ENCODE data around the gene STAT5B. TPM values are rescaled to one million over a fixed set of nuclear protein-coding genes. Genes with fewer than 3 reads are reported as not detected.
"Not testable (repeated sequence)": the region's sequence is repeated elsewhere in the genome, so short reads cannot be mapped to it uniquely, and the experiment has no call there.

The STAT5B gene
- total RNA-seq, 1 experiment from 2014 or later: 24.3 TPM

DNA sequence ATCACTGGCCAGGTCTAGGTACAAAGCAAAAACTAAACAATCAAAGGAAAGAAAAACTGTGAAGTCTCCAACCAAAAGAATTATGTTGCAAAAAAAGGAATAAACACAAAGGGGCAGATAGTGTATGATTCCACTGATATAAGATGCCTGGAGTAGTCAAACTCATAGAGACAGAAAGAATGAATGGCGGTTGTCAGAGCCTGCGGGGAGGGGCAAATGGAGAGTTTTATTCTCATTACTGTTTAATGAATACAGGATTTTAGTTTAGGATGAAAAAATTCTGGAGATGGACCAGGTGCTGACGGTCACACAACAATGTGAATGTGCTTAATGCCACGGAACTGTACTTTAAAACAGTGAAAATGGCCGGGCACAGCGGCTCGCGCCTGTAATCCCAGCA lies 20.7 kb downstream of the STAT5B start:
- H3K36me3 ChIP-seq: no peaks in the 10 kb centered on the region
- no peaks in the 10 kb centered on the region for H3K9me3 ChIP-seq
- H3K27me3 ChIP-seq: no peaks in the 10 kb centered on the region
- H3K4me3 ChIP-seq: no peak overlapping the region
- DNase-seq: no peak

DNA sequence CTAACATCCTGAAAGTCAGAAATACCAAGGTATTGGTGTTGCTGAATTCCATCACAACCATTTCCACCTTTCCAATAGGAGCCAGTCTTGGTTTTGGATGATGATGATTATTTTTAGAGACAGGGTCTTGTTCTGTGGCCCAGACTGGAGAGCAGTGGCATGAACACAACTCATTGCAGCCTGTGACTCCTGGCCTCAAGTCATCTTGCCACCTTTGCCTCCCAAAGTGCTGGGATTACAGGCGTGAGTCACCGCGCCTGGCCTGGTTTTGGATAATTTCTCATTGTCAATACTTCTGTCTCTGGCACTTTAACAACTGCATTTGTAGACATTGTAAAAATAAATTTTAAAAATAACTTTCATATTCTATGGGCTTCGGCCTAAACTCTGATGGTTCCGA lies 22.6 kb downstream of the STAT5B start:
- peak; percentile 44 for DNase-seq
- Histone ChIP-seq H3K9me3 (no peaks in the 10 kb centered on the region), H3K27me3 (no peaks in the 10 kb centered on the region), H3K4me3 (no peak overlapping the region), H3K36me3 (no peaks in the 10 kb centered on the region)

GRCh38 chr17:42252597-42253550 lies 23.3 kb downstream of the STAT5B start:
- DNase-seq: no peak
- H3K27me3 ChIP-seq: no peaks in the 10 kb centered on the region
- H3K4me3 ChIP-seq: no peak overlapping the region
- no peaks in the 10 kb centered on the region for H3K9me3 ChIP-seq
- no peaks in the 10 kb centered on the region for H3K36me3 ChIP-seq

GRCh38 chr17:42251115-42251514 lies 25.1 kb downstream of the STAT5B start:
- Histone ChIP-seq H3K36me3 (no peaks in the 10 kb centered on the region), H3K27me3 (no peaks in the 10 kb centered on the region)
- DNase-seq: no peak

DNA sequence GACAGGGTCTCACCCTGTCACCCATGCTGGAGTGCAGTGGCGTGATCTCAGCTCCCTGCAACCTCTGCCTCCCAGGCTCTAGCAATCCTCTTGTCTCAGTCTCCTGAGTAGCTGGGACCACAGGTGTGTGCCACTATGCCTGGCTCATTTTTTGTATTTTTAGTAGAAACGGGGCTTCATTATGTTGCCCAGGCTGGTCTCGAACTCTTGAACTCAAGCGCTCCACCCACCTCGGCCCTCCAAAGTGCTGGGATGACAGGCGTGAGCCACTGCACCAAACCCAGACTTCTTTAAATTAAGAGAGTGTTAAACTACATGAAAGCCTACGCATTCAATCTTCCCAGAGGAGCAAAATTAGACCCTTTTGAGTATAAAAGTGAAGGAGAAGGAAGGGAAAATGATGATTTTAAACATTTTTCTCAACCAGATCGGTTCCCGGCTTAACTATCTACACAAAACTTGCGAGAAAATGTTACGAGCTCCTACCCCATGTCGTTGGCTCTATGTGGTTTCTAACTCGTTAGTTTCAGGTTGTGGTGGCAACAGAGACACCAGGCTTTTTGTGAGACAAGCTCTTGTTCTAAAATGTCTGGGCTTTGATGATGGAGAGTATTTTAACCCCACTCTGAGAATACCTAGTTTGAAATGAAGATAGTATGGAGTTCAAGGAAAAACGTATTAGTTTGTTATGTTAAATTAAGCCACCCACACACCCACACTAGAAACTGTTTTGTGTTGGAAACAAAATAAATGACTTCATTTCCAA lies 26.3 kb downstream of the STAT5B start:
- Histone ChIP-seq H3K36me3 (no peaks in the 10 kb centered on the region), H3K27me3 (no peaks in the 10 kb centered on the region), H3K9me3 (peaks cover 5% of the 10 kb centered on the region; the same call in 1 of the 2 replicates), H3K4me3 (no peak overlapping the region)
- no peak for DNase-seq

More at GRCh38 chr17:42251115-42251514, 25.1 kb downstream of the STAT5B start:
- Histone ChIP-seq H3K4me3 (no peak overlapping the region), H3K9me3 (peaks cover 5% of the 10 kb centered on the region; the same call in 1 of the 2 replicates)

- DNase-seq: no peak
- H3K27me3 ChIP-seq: no peaks in the 10 kb centered on the region
- H3K9me3 ChIP-seq: peaks cover 5% of the 10 kb centered on the region; the same call in 1 of the 2 replicates
- no peaks in the 10 kb centered on the region for H3K36me3 ChIP-seq
- H3K4me3 ChIP-seq: no peak overlapping the region
These were observed 27.6 kb downstream of the STAT5B start for GRCh38 chr17:42248351-42249179.

DNA sequence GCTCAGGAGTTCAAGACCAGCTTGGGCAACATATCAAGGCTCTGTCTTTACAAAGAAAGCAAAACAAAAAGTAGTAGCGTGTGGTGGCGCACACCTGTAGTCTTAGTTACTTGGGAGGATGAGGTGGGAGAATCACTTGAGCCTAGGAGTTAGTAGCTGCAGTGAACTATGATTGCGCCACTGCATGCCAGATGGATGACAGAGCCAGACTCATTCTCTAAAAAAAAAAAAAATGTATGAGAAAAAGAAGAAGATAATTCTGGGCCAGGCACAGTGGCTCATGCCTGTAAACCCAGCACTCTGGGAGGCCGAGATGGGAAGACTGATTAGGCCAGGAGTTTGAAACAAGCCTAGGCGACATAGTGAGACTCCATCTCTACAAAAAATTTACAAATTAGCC lies 28.5 kb downstream of the STAT5B start:
- H3K36me3 ChIP-seq: no peaks in the 10 kb centered on the region
- H3K9me3 ChIP-seq: peaks cover 5% of the 10 kb centered on the region; the same call in 1 of the 2 replicates
- H3K4me3 ChIP-seq: no peak overlapping the region
- H3K27me3 ChIP-seq: no peaks in the 10 kb centered on the region
- DNase-seq: peak; percentile 32

- H3K36me3 ChIP-seq: no peaks in the 10 kb centered on the region
- H3K9me3 ChIP-seq: peaks cover 5% of the 10 kb centered on the region; the same call in 1 of the 2 replicates
- DNase-seq: no peak
- no peak overlapping the region for H3K4me3 ChIP-seq
- H3K27me3 ChIP-seq: no peaks in the 10 kb centered on the region
These were observed 29.7 kb downstream of the STAT5B start for GRCh38 chr17:42246515-42246914.

- not testable (repeated sequence) for H3K36me3 ChIP-seq, H3K27me3 ChIP-seq, H3K4me3 ChIP-seq, DNase-seq, H3K9me3 ChIP-seq
These were observed 31.0 kb downstream of the STAT5B start for GRCh38 chr17:42245183-42245582.

- not testable (repeated sequence) for H3K36me3 ChIP-seq, H3K4me3 ChIP-seq, H3K9me3 ChIP-seq, DNase-seq, H3K27me3 ChIP-seq
These were observed 32.1 kb downstream of the STAT5B start for GRCh38 chr17:42244116-42244515.

DNA sequence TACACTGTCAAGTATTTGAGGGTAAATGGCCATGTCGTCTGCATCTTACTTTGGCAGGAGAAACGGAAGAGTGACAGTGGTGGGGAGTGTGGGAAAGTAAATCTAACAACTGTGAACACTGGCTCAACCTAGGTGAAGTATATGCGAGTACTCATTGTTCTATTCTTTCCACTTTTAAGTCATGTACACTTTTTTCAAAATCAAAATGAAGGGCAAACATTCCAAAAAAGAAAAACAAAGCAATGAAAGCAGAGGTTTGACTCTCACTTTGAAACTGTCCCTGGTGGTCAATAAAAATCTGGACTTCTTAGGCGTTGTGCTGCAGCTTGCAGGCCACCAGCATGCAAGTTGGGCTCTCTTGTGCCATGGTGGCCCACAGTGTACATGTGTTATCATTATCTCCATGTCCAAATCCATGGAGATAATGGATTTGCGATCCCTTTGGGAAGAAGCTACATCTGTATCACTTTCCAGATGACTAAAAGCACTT lies 32.7 kb downstream of the STAT5B start:
- Histone ChIP-seq H3K36me3 (no peaks in the 10 kb centered on the region; the same call in 1 of the 2 replicates), H3K27me3 (no peaks in the 10 kb centered on the region), H3K4me3 (no peak overlapping the region), H3K9me3 (peaks cover 5% of the 10 kb centered on the region; the same call in 1 of the 2 replicates)
- no peak for DNase-seq

DNA sequence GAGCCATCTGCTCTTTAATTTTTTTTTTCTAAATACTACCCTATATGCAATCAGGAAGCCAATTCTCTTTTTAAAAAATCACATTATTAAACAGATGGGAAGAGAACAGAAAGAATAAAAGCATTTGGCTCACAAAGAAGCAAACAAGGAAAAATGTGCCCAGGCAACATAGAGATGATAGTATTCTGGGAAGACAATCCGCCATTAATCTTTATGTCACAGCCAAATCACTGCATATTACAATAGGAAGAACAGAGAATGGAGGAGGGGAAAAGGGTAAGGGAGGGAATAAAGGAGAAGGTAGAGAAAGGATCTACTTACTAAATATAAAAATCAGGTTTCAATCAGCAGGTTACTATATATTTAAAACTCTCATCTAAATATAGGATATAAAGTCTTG lies 34.3 kb downstream of the STAT5B start:
- no peaks in the 10 kb centered on the region for H3K9me3 ChIP-seq
- DNase-seq: no peak
- H3K36me3 ChIP-seq: no peaks in the 10 kb centered on the region; the same call in 1 of the 2 replicates
- H3K4me3 ChIP-seq: no peak overlapping the region
- H3K27me3 ChIP-seq: no peaks in the 10 kb centered on the region

DNA sequence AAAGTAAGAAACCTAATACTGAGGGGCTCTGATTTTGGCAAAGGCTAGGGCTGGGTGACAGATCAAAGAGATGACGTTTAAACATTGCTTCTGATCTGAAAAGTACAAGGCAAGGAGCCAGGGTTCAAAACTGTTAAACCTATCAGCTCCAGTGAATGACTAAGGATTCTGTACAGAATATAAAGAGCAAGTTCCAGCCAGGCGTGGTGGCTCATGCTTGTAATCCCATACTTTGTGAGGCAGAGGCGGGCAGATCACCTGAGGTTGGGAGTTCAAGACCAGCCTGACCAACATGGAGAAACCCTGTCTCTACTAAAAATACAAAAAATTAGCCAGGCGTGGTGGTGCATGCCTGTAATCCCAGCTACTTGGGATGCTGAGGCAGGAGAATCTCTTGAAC lies 35.3 kb downstream of the STAT5B start:
- H3K4me3 ChIP-seq, DNase-seq, H3K27me3 ChIP-seq, H3K9me3 ChIP-seq, H3K36me3 ChIP-seq: not testable (repeated sequence)

DNA sequence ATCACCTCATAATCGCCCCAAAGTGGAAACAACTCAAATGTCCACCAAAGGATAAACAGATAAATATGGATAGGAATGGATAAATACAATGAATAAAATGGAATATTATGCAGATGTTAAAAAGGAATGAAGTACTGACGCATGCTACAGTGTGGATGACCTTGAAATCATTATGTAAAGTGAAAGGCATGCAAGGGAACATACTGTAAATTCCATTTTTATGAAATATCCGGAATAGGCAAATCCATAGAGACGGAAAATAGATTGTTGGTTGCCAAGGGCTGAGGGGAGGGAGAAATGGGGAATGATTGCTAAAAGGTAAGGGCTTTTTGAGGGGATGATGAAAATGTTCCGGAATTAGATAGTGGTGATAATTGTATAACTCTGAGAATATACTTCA lies 36.0 kb downstream of the STAT5B start:
- Histone ChIP-seq H3K9me3 (no peaks in the 10 kb centered on the region), H3K27me3 (no peaks in the 10 kb centered on the region), H3K36me3 (no peaks in the 10 kb centered on the region; the same call in 1 of the 2 replicates), H3K4me3 (no peak overlapping the region)
- no peak for DNase-seq

GRCh38 chr17:42239576-42239975 lies 36.6 kb downstream of the STAT5B start:
- DNase-seq, H3K9me3 ChIP-seq, H3K4me3 ChIP-seq, H3K36me3 ChIP-seq, H3K27me3 ChIP-seq: not testable (repeated sequence)

DNA sequence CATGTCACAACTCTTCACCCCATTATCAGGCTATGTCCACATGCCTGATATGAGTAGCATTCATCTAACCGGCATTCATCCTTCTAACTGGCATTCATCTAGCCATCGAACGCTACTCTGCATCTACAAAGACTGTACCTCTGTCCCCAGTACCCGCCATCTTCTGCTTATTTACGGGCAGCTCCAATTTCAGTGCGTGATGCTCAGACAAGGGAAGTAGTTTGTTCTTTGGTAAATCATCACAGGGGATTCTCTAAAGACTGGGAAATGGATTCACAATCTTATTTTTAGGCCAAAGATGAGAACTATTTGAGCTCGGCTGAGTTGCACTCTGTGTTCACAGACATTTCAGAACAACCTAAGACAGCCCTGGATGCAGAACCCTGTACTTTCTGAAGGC lies 39.4 kb downstream of the STAT5B start:
- H3K9me3 ChIP-seq: no peaks in the 10 kb centered on the region
- no peak overlapping the region for H3K4me3 ChIP-seq
- no peaks in the 10 kb centered on the region for H3K27me3 ChIP-seq
- DNase-seq: no peak
- no peaks in the 10 kb centered on the region; the same call in 1 of the 2 replicates for H3K36me3 ChIP-seq
